Measurements from ENCODE around the gene SETSIP. TPM values are rescaled to one million over a fixed set of nuclear protein-coding genes. Genes with fewer than 3 reads are reported as not detected.

The SETSIP gene
- total and polyA plus RNA-seq, 2 of the 8 experiments (the other 6 are each of a cell fraction or from before 2014, with no cell fraction given), result 0.14 TPM; not detected in 1

DNA sequence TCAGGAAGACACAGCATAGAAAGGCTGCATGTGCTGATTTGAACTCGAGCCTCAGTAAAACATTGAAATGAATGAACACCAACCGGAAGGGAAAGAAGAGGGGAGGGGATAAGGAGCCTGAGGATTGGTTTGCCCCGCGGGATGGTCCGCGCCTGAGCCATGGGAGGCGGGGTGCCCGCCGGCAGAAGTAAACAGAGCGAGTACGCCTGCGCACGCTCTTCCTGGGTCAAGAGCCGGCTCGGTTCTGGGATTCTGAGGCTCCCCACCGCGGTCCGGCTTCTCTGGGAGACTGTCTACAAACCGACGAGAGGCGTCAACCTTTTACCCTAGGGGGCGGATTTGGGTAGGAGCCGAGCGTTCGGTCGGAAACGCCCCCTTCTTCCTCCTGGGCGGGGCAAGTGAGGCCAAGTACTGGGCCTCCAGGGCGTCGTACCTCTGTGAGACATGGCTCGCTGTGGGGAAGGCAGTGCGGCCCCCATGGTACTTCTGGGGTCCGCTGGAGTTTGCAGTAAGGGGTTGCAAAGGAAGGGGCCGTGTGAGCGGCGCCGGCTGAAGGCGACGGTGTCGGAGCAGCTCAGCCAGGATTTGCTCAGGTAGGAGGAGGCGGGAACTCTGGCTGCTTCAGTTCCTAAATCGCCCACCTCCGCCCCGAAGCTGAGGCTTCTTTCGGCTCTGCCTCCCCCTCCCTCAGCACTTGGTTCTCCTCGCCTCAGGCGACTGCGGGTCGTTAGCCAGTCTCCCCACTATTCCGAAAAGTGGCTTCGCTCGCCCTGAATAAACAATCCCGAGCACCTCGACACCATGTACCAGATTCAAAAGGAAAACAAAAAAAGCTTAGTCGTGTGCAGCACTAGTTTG lies 5.1 kb upstream of the SETSIP start, which contains the start of gene BTBD8:
BTBD8 (plus strand) TSS at position 218 of the 858 bp plus-strand sequence; CDS start at position 445, 227 bp downstream.
- H3K23me2 ChIP-seq (ENCODE audit: low read depth, low read length), result 0 out of 2 replicates have a peak, but pooled peaks cover 2% of the 10 kb centered on the region
- no peak within 1 kb of the TSS for H2BK15ac ChIP-seq (ENCODE audit: low read length)
- H3K9me3 ChIP-seq (ENCODE audit: insufficient read depth in 2 of 2, low read depth in 1 of 2, low read length in 1 of 2), result peaks cover 0 to 3% of the 10 kb centered on the region in 2 experiments; a peak in 2 of 4 replicates
- peak within 1 kb of the TSS; percentile 47 for H3K56ac ChIP-seq (replicated peaks; ENCODE audit: insufficient read length, low read depth, low read length)
- H3K27ac ChIP-seq (ENCODE audit: low read depth, low read length), result peak within 1 kb of the TSS; percentile 89
- H3K9ac ChIP-seq (replicated peaks in 1 of 4; ENCODE audit: extremely low read depth in 1 of 4, low read depth in 3 of 4, low read length in 3 of 4), result peak within 1 kb of the TSS; percentile 8 to 84 (median 78)
- no peak within 1 kb of the TSS for H2BK20ac ChIP-seq (ENCODE audit: low read length)
- DNase-seq (ENCODE audit: low read depth in 1 of 2, low spot score in 2 of 2) (peak; percentile 89 to 91), FAIRE-seq (no peak)
- H3K4ac ChIP-seq (replicated peaks; ENCODE audit: insufficient read length, low read depth, low read length), result peak within 1 kb of the TSS; percentile 61
- peak within 1 kb of the TSS; percentile 99 for H4K5ac ChIP-seq (ENCODE audit: insufficient read length, low read depth, low read length)
- peak within 1 kb of the TSS; percentile 98 for H2AFZ ChIP-seq (ENCODE audit: low read length)
- no peaks in the 10 kb centered on the region for H4K20me1 ChIP-seq (replicated peaks in 1 of 2; ENCODE audit: control insufficient read depth in 1 of 2, insufficient read depth in 2 of 2, low read length in 2 of 2)
- H2BK120ac ChIP-seq (replicated peaks; ENCODE audit: low read depth, low read length), result no peak within 1 kb of the TSS
- WGBS, 2 experiments (ENCODE audit: extremely low coverage in 1 of 2, insufficient coverage in 1 of 2, insufficient read length in 1 of 2, insufficient replicate concordance in 2 of 2, low coverage in 1 of 2, low lambda C conversion rate in 2 of 2, missing lambda C conversion rate in 1 of 2), result 2% methylated on average over 48 of the region's 55 CpGs; no CpG with 5 or more reads in 1 of the 2 experiments
- peak within 1 kb of the TSS; percentile 1; the same call in 1 of the 2 replicates for H2BK5ac ChIP-seq (ENCODE audit: low read depth, low read length)
- peak within 1 kb of the TSS; percentile 62 to 82 (median 81) for H3K4me3 ChIP-seq (ENCODE audit: extremely low read depth in 1 of 4, insufficient read depth in 2 of 4, low read depth in 3 of 4, low read length in 4 of 4)
- no peaks in the 10 kb centered on the region for H3K27me3 ChIP-seq (replicated peaks in 1 of 4; ENCODE audit: control insufficient read depth in 3 of 4, extremely low read depth in 1 of 4, insufficient read depth in 3 of 4, low read length in 3 of 4)
- H3K23ac ChIP-seq (ENCODE audit: insufficient read length), result no peak within 1 kb of the TSS
- peak within 1 kb of the TSS; percentile 87 for H4K91ac ChIP-seq (replicated peaks; ENCODE audit: insufficient read length, low read length)
- POLR2A ChIA-PET (ENCODE audit: partially characterized antibody), result interaction anchor here (0.8 to 1.5 kb wide), 7 partner anchors 11 to 542 kb away, joined by 3 to 4 read pairs (median 3); partner anchors contain the start of genes GLMN and RPAP2
- CTCF ChIA-PET (ENCODE audit: partially characterized antibody), result interaction anchor here (0.9 kb wide), 2 partner anchors 11 to 669 kb away, joined by 3 read pairs; no protein-coding TSS in a partner anchor
- H4K8ac ChIP-seq (ENCODE audit: extremely low read depth, insufficient read depth, low read length), result peak within 1 kb of the TSS; percentile 96
- H3K4me1 ChIP-seq (replicated peaks in 1 of 4; ENCODE audit: control insufficient read depth in 3 of 4, insufficient read depth in 4 of 4, low read length in 3 of 4), result no peaks in the 10 kb centered on the region
- H3K79me2 ChIP-seq (ENCODE audit: control insufficient read depth in 1 of 2, insufficient read depth in 2 of 2, low read length in 2 of 2), result no peaks in the 10 kb centered on the region
- no peak within 1 kb of the TSS for H2BK12ac ChIP-seq (ENCODE audit: low read depth, low read length)
- H2AK5ac ChIP-seq (ENCODE audit: low read depth, low read length), result no peak within 1 kb of the TSS
- H3K18ac ChIP-seq (ENCODE audit: extremely low read depth, low read length), result peak within 1 kb of the TSS; percentile 88
- no peak within 1 kb of the TSS for H3K14ac ChIP-seq (ENCODE audit: insufficient read length)
- no peaks in the 10 kb centered on the region for H3K79me1 ChIP-seq (ENCODE audit: low read depth, low read length)
- peak within 1 kb of the TSS; percentile 71 to 91 for H3K4me2 ChIP-seq (ENCODE audit: insufficient read depth in 1 of 2, low read depth in 2 of 2, low read length in 2 of 2)
- H3K36me3 ChIP-seq (ENCODE audit: control insufficient read depth in 2 of 4, insufficient read depth in 4 of 4, low read length in 3 of 4), result no peaks in the 10 kb centered on the region
- TF ChIP-seq NRF1 (IDR thresholded peaks at IDR 0.05; ENCODE audit: low read depth, low read length) (peak; percentile 73), SUZ12 (IDR thresholded peaks at IDR 0.05; ENCODE audit: low read length) (no peak), EGR1 (IDR thresholded peaks at IDR 0.05; ENCODE audit: borderline replicate concordance, low read depth, low read length) (0 out of 2 replicates have a peak, but pooled peaks have one; percentile 29), SP2 (IDR thresholded peaks at IDR 0.05; ENCODE audit: low read length) (no peak), POLR2A (IDR thresholded peaks at IDR 0.05; ENCODE audit: control extremely low read depth in 1 of 2, low read depth in 2 of 2, low read length in 2 of 2) (peak in 1 of 2 experiments; percentile 95; a peak in 2 of 3 replicates), SP1 (IDR thresholded peaks at IDR 0.05; ENCODE audit: low read depth, low read length) (peak; percentile 23; the same call in 1 of the 2 replicates), KDM5A (IDR thresholded peaks at IDR 0.05; ENCODE audit: low read length) (no peak), CHD1 (IDR thresholded peaks at IDR 0.05; ENCODE audit: low read depth, low read length) (no peak)
- TF ChIP-seq, protein P1, sequence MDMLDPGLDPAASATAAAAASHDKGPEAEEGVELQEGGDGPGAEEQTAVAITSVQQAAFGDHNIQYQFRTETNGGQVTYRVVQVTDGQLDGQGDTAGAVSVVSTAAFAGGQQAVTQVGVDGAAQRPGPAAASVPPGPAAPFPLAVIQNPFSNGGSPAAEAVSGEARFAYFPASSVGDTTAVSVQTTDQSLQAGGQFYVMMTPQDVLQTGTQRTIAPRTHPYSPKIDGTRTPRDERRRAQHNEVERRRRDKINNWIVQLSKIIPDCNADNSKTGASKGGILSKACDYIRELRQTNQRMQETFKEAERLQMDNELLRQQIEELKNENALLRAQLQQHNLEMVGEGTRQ (IDR thresholded peaks at IDR 0.05; ENCODE audit: low read length), result no peak

Data from H1 (cell line).